GM23248 (cell line): ENCODE results near the gene HOXA10.

ENCODE experiments used
- EZH2 ChIP-seq: fragments of 200-600 bp; sonication (generic); IDR thresholded peaks from 2 replicates; pipeline ENCODE4 v1.6.1; 2018; ENCODE audit warnings: antibody characterized with exemption, mild to moderate bottlenecking; ENCODE audit not compliant: insufficient read depth, poor library complexity, severe bottlenecking
- EZH2phosphoT487 ChIP-seq: fragments of 200-600 bp; sonication (generic); IDR thresholded peaks from 2 replicates; pipeline ENCODE4 v1.6.1; 2018; ENCODE audit warnings: antibody characterized with exemption, moderate library complexity, mild to moderate bottlenecking, low read depth; ENCODE audit not compliant: insufficient read depth

- TF ChIP-seq EZH2 (no peak), EZH2phosphoT487 (no peak)
These were observed 45.7 kb upstream of the HOXA10 start for GRCh38 chr7:27219821-27220220.
